Left lobe of liver (tissue), 2 donors: Measurements from ENCODE around the gene CHKB. TPM values are rescaled to one million over a fixed set of nuclear protein-coding genes. Genes with fewer than 3 reads are reported as not detected.

Experiments
- ATAC-seq: fragments of 200-7000 bp; cut with Tn5 transposase; one replicate; pipeline ENCODE4 v1.9.1; 2020; ENCODE audit warnings: mild to moderate bottlenecking, moderate library complexity
- DNase-seq: peaks from one replicate; pipeline ENCODE4 v3.0.0-alpha.2; 2020; ENCODE audit warnings: low spot score
- total RNA-seq: library from RNA; stranded (reverse); gene quantifications from one replicate; pipeline ENCODE4 v1.2.1, GENCODE V29; 2021
- donor health status: DM: no; HTN: no; CAD: no; lungs with moderate emphysema.
- donor health status: DM: no; HTN: yes; CAD: no.

The CHKB gene
- total RNA-seq, 1 donor from 2014 or later: 32.6 TPM

DNA sequence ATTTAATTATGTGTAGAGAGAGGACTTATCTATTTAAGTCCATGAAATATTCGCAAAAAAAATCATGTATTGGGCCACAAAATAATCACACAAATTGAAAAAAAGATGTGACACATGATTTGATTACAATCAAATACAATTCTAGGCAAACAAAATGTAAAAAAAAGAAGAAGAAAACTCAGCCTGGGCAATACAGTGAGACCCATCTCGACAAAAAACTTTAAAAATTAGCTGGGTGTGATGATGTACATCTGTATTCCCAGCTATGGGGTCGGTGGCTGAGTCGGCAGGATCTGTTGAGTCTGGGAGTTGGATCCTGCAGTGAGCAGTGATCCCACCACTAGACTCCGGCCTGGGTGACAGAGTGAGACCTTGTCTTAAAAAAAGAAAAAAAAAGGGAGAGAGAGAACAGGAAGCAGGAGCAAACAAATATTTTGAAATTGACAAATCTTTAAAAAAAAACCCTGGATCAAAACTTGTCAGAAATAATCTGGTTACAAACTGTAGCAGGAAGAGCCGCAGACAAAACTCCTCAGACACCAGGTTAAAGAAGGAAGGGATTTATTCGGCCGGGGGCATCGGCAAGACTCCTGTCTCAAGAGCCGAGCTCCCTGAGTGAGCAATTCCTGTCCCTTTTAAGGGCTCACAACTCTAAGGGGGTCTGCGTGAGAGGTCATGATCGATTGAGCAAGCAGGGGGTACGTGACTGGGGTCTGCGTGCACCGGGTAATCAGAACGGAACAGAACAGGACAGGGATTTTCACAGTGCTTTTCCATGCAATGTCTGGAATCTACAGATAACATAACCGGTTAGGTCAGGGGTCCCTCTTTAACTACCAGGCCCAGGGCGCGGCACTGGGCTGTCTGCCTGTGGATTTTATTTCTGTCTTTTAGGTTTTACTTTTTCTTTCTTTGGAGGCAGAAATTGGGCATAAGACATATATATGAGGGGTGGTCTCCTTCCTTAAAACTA is 49.5 kb downstream of the CHKB start:
- DNase-seq: no peak
- ATAC-seq: no peak

DNA sequence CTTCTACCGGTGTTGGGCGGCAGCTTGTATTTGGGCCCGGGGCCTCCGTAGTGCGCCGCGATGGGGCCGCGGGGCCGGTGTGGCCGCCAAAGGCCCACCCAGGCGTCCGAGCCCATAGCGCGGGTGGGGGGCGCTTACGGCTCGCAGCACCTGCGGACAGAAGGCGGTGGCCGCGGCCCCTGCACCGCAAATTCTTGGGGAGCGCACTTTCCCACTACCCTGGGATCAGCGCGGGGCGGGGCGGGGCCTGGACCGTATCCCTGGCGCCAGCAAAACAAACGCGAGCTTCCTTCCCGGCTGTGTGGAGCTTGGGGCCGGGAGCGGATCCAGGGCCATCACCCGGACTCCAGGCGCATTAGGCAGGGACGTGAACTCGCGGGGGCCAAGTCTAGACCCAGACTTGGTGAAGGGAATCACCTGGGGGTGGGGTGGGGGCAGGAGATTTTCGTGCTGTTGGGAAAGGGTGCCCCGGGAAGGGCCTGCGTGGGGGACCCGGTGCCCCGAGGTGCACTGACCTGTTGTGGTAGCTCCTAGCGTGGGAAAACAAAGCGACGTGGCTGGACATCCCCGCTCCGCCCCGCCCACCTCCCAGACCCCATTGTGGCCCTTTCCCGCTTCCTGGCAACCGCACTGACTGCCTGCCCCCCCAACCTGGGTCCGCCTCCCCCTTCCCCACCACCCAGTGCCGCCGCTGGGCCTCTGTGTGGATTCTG is 50.5 kb downstream of the CHKB start:
- peak; percentile 55 for ATAC-seq
- DNase-seq: peak; percentile 91

DNA sequence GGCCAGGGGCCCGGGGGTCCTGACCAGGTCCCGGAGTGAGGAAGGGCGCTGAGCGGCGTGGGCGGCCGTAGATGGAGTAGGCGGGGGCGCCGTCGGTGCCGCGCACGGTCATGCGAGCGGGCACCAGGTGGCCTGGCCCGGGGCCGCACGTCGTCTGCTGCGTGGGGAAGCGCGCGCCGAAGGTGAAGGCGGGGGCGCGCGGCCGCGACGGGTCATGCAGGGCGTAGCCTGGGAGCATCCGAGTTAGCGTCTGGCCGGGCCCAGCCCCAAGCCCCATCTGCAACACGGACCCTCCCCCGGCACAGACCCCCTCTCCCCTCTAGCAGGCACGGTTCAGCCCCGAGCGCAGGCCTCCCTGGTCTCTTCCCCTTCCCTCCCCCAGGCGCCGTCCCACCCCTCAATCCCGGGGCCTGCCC is 51.1 kb downstream of the CHKB start:
- ATAC-seq (peak; percentile 47), DNase-seq (peak; percentile 82)

GRCh38 chr22:50530877-50531545 is 51.6 kb downstream of the CHKB start:
- ATAC-seq (peak; percentile 53), DNase-seq (peak; percentile 94)

DNA sequence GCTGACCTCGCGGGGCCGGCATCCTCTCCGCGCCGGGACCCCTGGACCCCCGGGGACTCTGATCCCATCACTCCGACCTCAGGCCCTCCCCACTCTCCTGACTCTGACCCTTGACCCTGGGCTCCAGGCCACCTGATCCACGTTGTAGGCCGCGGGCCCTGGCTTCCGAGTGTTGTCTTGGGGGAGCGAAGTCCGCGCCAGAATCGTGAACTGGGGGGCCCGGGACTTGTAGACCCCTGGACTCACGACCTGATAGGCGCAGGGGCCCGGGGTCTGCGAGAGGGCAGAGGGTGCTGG is 52.1 kb downstream of the CHKB start:
- ATAC-seq (peak; percentile 38), DNase-seq (peak; percentile 91)

- peak; percentile 51 for ATAC-seq
Measured at GRCh38 chr22:50529897-50530579, 52.6 kb downstream of the CHKB start, which contains the start of gene TYMP. TYMP (minus strand) TSS chr22:50530012; CDS start chr22:50529709, 303 bp downstream.

GRCh38 chr22:50529416-50529896 is 53.2 kb downstream of the CHKB start:
- DNase-seq (no peak), ATAC-seq (no peak)

More at GRCh38 chr22:50529897-50530579, 52.6 kb downstream of the CHKB start, which contains the start of gene TYMP:
- DNase-seq: peak; percentile 96

Other genes with a start within 250 kb of the CHKB start
- gene PPP6R2, start 239.5 kb downstream of the CHKB start, total RNA-seq: 65.4 TPM
- 31.2 TPM for gene SBF1, start 107.8 kb downstream of the CHKB start, total RNA-seq
- 1.3 TPM for gene ADM2, start 101.3 kb downstream of the CHKB start, total RNA-seq
- gene MIOX, start 96.0 kb downstream of the CHKB start, total RNA-seq: not detected
- 50.2 TPM for gene LMF2, start 75.1 kb downstream of the CHKB start, total RNA-seq
- 18.8 TPM for gene NCAPH2, start 74.6 kb downstream of the CHKB start, total RNA-seq
- not detected for gene SCO2, start 57.3 kb downstream of the CHKB start, total RNA-seq
- 80.0 TPM for gene TYMP, start 52.8 kb downstream of the CHKB start, total RNA-seq
- gene KLHDC7B, start 37.0 kb downstream of the CHKB start, total RNA-seq: 0.05 TPM
- 0.45 TPM for gene SYCE3, start 19.9 kb downstream of the CHKB start, total RNA-seq
- 24.7 TPM for gene CPT1B, start 4.4 kb downstream of the CHKB start, total RNA-seq
- gene MAPK8IP2, start 17.9 kb upstream of the CHKB start, total RNA-seq: 0.53 TPM
- gene ARSA, start 45.3 kb upstream of the CHKB start, total RNA-seq: 49.0 TPM
- gene SHANK3, start 90.0 kb upstream of the CHKB start, total RNA-seq: 22.8 TPM
- gene ACR, start 155.4 kb upstream of the CHKB start, total RNA-seq: 0.83 TPM
- 11.1 TPM for gene RABL2B, start 200.8 kb upstream of the CHKB start, total RNA-seq